ENCODE measurements around the gene TWNK.

Gene TWNK

DNA sequence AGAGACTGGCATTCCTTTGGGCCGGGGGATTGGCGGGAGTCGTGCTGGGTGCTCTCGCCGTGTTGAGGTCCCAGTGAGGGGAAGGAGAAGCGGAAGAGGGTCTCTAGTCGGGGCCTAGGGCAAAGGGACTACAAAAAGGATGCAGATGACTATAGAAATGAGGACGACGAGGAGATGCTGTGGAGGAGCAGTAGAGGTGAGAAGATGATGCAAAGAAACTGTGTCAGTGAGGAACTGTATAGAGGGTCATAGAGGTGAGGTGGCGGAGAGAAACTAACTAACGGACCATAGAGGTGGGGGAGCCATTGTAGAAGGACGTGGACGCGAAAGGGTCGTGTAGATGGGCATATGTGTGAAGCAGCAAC is 324 bp downstream of the TWNK start:
- Mint-ChIP-seq H3K4me1 (peaks cover 18% of the 10 kb centered on the region), H3K27me3 (ENCODE audit: low read depth) (no peaks in the 10 kb centered on the region), H3K9me3 (no peaks in the 10 kb centered on the region)

DNA sequence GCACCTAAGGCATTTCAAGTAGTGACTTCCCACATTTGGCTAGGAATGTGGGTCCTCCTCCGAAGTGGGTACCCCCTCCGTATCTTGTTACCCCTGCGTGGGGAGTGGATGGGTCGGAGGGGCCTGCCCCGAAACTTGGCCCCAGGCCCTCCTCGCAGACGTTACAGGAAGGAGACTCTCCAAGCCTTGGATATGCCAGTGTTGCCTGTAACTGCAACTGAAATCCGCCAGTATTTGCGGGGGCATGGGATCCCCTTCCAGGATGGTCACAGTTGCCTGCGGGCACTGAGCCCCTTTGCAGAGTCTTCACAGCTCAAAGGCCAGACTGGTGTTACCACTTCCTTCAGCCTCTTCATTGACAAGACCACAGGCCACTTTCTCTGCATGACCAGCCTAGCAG is 823 bp downstream of the TWNK start:
- Mint-ChIP-seq H3K4me3 (peak overlapping the region; percentile 91 to 94 (median 93)), H3K9me3 (no peaks in the 10 kb centered on the region), H3K27me3 (ENCODE audit: low read depth) (no peaks in the 10 kb centered on the region), H3K27ac (peak overlapping the region in 2 of 3 experiments; percentile 75 to 84), H3K4me1 (peaks cover 18% of the 10 kb centered on the region), H3K36me3 (ENCODE audit: low read depth) (peaks cover 29% of the 10 kb centered on the region)
- TF ChIP-seq, protein P1, sequence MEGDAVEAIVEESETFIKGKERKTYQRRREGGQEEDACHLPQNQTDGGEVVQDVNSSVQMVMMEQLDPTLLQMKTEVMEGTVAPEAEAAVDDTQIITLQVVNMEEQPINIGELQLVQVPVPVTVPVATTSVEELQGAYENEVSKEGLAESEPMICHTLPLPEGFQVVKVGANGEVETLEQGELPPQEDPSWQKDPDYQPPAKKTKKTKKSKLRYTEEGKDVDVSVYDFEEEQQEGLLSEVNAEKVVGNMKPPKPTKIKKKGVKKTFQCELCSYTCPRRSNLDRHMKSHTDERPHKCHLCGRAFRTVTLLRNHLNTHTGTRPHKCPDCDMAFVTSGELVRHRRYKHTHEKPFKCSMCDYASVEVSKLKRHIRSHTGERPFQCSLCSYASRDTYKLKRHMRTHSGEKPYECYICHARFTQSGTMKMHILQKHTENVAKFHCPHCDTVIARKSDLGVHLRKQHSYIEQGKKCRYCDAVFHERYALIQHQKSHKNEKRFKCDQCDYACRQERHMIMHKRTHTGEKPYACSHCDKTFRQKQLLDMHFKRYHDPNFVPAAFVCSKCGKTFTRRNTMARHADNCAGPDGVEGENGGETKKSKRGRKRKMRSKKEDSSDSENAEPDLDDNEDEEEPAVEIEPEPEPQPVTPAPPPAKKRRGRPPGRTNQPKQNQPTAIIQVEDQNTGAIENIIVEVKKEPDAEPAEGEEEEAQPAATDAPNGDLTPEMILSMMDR (IDR thresholded peaks at IDR 0.05; ENCODE audit: unreplicated experiment in 3 of 3): no peak

More for the DNA sequence above, 324 bp downstream of the TWNK start:
- TF ChIP-seq, protein P1 (IDR thresholded peaks at IDR 0.05; ENCODE audit: unreplicated experiment in 3 of 3): no peak
- H3K27ac Mint-ChIP-seq: peak overlapping the region; percentile 75 to 95 (median 84)
- H3K4me3 Mint-ChIP-seq: peak overlapping the region; percentile 91 to 94 (median 93)
- peaks cover 27% of the 10 kb centered on the region for H3K36me3 Mint-ChIP-seq (ENCODE audit: low read depth)

DNA sequence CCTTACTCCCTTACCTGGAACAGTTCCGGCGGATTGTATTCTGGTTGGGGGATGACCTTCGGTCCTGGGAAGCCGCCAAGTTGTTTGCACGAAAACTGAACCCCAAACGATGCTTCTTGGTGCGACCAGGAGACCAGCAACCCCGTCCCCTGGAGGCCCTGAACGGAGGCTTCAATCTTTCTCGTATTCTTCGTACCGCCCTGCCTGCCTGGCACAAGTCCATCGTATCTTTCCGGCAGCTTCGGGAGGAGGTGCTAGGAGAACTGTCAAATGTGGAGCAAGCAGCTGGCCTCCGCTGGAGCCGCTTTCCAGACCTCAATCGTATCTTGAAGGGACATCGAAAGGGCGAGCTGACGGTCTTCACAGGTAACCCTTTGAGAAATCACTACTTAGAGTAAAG is 1.7 kb downstream of the TWNK start:
- Mint-ChIP-seq H3K4me3 (peak overlapping the region; percentile 62 to 93 (median 91)), H3K9me3 (no peaks in the 10 kb centered on the region), H3K27ac (no peak overlapping the region), H3K36me3 (ENCODE audit: low read depth) (peaks cover 29% of the 10 kb centered on the region), H3K4me1 (peaks cover 19% of the 10 kb centered on the region), H3K27me3 (ENCODE audit: low read depth) (no peaks in the 10 kb centered on the region)
- TF ChIP-seq, protein P1 (IDR thresholded peaks at IDR 0.05; ENCODE audit: unreplicated experiment in 3 of 3): no peak

DNA sequence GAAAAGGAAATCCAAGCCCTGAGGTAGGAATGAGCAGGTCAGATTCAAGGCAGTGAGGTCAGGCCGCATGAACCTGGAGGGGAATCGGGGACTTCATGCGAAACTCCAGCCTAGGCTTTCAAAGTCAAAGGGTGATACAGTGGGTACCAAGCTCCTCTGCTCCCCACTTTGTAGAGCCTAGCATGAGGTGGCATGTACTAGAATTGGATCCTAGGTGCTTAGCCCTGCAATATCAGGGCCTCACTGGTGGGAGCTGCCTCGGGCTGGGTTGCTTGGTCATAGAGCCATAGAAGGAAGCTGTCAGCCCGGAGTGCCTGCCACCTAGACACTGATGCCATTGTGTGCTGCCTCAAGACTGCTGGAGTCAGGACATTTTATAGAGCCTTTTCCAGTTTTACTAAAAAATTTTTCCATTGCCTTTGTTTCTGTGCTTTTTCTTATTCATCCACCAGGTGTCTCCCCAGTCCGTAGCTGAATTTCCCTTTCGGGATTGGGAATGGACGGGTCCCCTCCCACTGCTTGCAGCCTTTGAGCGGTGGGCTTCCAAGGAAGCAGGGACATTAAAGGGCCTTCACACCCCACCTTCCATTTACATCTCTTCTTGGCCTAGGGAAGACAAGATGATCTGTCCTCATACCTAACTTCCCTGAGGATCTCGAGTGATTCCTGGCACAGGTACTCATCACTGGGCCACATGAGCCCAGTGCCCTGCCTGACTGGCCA is 6.8 kb downstream of the TWNK start:
- Mint-ChIP-seq H3K4me3 (peak overlapping the region; percentile 52 to 96 (median 85)), H3K4me1 (peaks cover 36% of the 10 kb centered on the region), H3K27me3 (ENCODE audit: low read depth) (no peaks in the 10 kb centered on the region)

DNA sequence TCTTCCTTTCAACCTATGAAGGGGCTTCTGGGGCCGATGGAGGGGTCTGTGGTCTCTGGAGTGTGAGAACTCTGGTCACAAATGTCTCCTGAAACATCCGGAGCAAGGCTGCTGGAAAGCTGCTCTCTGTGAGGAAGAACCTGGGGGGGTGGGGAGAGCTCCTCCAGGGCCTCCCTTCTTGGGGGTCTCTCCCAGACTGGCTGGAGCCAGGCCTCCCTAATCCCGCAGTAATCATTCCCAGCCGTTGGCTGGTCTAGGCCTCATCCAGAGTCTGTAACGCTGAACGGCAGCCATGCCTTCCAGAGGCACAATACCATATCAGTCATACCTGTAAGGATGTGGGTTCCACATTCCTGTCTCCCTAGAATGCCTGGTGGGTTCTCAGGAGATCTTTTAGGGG is 7.8 kb downstream of the TWNK start:
- Mint-ChIP-seq H3K4me3 (peak overlapping the region; percentile 82 to 96 (median 85)), H3K36me3 (ENCODE audit: low read depth) (peaks cover 23% of the 10 kb centered on the region), H3K9me3 (no peaks in the 10 kb centered on the region), H3K27me3 (ENCODE audit: low read depth) (no peaks in the 10 kb centered on the region), H3K4me1 (peaks cover 35% of the 10 kb centered on the region), H3K27ac (peak overlapping the region; percentile 84 to 99 (median 98))
- TF ChIP-seq, protein P1 (IDR thresholded peaks at IDR 0.05; ENCODE audit: unreplicated experiment in 3 of 3): no peak

More for the DNA sequence above, 6.8 kb downstream of the TWNK start:
- Mint-ChIP-seq H3K9me3 (no peaks in the 10 kb centered on the region), H3K27ac (peak overlapping the region; percentile 84 to 99 (median 98)), H3K36me3 (ENCODE audit: low read depth) (peaks cover 23% of the 10 kb centered on the region)
- TF ChIP-seq, protein P1 (IDR thresholded peaks at IDR 0.05; ENCODE audit: unreplicated experiment in 3 of 3): peak; percentile 71 to 81 (median 71)
